Mammary epithelial cell (primary cell): ENCODE data around the gene FRAS1.

Experiments
- CTCF ChIP-seq, 2 donors: IDR thresholded peaks in 1 of 2; conservative IDR thresholded peaks in 1 of 2; 2 replicates each; pipeline ENCODE4 v1.5.1; 2011 to 2012; ENCODE audit warnings: inconsistent platforms in 2 of 2, low read length in 2 of 2, mild to moderate bottlenecking in 2 of 2, control low read depth in 1 of 2, low read depth in 1 of 2; ENCODE audit not compliant: insufficient read depth in 1 of 2; ENCODE audit errors: extremely low read depth in 1 of 2
- EZH2 ChIP-seq: IDR thresholded peaks from 2 replicates; pipeline ENCODE4 v1.6.1; 2012; ENCODE audit warnings: low read length, inconsistent platforms, borderline replicate concordance

DNA sequence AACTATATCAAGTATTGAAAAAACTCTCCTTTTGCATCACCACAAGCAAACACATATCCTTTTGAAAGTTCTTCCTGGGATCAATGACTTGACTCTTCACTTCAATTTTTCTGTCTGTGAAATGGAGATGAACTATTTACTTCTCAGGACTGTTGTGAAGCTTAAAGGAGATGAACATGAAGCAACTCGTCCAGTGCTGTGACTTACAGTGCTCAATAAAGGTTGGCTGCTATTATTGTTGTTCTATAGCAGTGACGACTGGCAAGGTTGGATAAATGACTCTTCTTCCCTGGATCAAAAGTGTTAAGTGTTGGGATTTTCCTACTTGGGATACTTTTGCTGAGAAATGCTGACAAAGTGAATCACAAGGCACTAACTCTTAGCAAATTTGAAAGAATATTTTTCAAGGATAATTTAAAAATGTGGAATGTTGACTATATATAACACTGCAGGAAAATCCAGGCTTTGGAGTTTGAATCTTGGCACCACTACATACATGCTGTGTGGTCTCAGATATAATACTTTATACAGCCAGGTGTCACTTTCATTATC, 13.7 kb downstream of the FRAS1 start:
- TF ChIP-seq CTCF (conservative IDR thresholded peaks at IDR 0.05 in 1 of 2, IDR thresholded peaks at IDR 0.05 in 1 of 2; ENCODE audit: extremely low read depth in 1 of 2, insufficient read depth in 1 of 2, low read depth in 1 of 2, low read length in 2 of 2) (no peak), EZH2 (no peak)
